Measurements from ENCODE around the gene ARSB.
A peak's percentile ranks its signal among the peaks of the same experiment; 100 is the strongest.

ARSB gene

DNA sequence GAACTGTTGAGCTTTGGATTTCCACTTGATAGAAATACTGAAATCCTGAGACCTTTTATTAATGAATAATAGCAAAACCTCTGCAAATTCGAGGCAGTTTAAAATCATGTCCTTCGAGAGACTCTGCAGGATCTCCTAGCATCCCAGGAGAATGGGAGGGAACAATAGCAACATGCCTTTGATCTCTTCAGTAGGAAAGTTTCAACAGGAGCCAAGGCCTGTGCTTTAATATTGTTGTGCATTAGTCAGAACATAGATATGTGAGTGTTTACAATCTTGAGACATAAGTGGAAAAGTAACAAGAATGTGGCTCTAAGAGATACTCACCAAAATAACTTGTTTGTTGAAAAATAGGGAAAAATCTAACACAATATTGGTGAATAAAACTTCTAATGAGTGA lies 253.2 kb downstream of the ARSB start:
- TF ChIP-seq, protein P1, sequence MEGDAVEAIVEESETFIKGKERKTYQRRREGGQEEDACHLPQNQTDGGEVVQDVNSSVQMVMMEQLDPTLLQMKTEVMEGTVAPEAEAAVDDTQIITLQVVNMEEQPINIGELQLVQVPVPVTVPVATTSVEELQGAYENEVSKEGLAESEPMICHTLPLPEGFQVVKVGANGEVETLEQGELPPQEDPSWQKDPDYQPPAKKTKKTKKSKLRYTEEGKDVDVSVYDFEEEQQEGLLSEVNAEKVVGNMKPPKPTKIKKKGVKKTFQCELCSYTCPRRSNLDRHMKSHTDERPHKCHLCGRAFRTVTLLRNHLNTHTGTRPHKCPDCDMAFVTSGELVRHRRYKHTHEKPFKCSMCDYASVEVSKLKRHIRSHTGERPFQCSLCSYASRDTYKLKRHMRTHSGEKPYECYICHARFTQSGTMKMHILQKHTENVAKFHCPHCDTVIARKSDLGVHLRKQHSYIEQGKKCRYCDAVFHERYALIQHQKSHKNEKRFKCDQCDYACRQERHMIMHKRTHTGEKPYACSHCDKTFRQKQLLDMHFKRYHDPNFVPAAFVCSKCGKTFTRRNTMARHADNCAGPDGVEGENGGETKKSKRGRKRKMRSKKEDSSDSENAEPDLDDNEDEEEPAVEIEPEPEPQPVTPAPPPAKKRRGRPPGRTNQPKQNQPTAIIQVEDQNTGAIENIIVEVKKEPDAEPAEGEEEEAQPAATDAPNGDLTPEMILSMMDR (IDR thresholded peaks at IDR 0.05; ENCODE audit: low read length), result no peak
- no peak for TF ChIP-seq EZH2 (IDR thresholded peaks at IDR 0.05; ENCODE audit: borderline replicate concordance, low read length)
- Histone ChIP-seq H3K9me2 (ENCODE audit: low read depth, low read length) (no peaks in the 10 kb centered on the region), H3K9ac (ENCODE audit: low read length) (0 out of 2 replicates have a peak overlapping the region, but pooled peaks have one; percentile 25), H3K27me3 (ENCODE audit: insufficient read depth, low read length) (no peaks in the 10 kb centered on the region), H3K36me3 (ENCODE audit: insufficient read depth, low read length) (no peaks in the 10 kb centered on the region), H3K79me2 (ENCODE audit: insufficient read depth, low read length) (no peaks in the 10 kb centered on the region), H4K20me1 (ENCODE audit: insufficient read depth, low read length) (no peaks in the 10 kb centered on the region), H3K4me3 (ENCODE audit: low read depth, low read length, poor library complexity, severe bottlenecking) (no peak overlapping the region), H3K9me3 (ENCODE audit: low read length) (no peaks in the 10 kb centered on the region), H3K27ac (ENCODE audit: low read depth, low read length, poor library complexity, severe bottlenecking) (peak overlapping the region; percentile 99), H2AFZ (ENCODE audit: low read length) (no peak overlapping the region), H3K4me2 (ENCODE audit: low read length) (no peak overlapping the region), H3K4me1 (ENCODE audit: insufficient read depth, low read length, severe bottlenecking) (peaks cover 89% of the 10 kb centered on the region), H3F3A (ENCODE audit: insufficient read depth, low read length) (peaks cover 21% of the 10 kb centered on the region)

DNA sequence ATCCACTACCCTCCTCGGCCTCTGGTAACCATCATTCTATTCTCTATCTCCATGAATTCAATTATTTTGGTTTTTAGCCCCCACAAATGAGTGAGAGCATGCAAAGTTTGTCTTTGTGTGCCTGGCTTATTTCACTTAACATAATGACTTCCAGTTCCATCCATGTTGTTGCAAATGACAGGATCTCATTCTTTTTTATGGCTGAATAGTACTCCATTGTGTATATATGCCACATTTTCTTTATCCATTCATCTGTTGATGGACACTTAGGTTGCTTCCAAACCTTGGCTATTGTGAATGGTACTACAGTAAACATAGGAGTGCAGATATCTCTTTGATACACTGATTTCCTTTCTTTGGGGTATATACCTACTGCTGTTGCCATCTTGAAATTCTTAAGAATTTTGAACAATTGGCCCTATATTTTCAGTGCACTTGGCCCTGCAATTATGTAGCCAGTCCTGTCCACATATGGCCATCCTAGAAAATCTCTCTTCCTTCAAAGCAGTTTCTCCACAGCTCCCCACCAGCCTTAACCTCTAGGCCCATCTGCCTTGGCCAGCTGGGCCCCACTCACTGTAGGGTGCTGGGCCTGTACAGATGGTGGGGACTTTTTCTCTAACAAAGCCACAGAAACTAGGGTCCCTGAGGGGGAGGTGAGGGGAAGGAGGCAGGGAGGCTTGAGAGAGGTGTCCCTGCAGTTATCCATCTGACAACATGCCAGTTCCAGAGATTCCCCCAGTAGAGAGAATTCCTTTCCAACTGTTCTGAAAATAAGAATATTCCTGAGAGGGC lies 254.6 kb downstream of the ARSB start:
- Histone ChIP-seq H3K27me3 (ENCODE audit: insufficient read depth, low read length) (no peaks in the 10 kb centered on the region), H4K20me1 (ENCODE audit: insufficient read depth, low read length) (no peaks in the 10 kb centered on the region), H3K4me3 (ENCODE audit: low read depth, low read length, poor library complexity, severe bottlenecking) (no peak overlapping the region), H3K79me2 (ENCODE audit: insufficient read depth, low read length) (no peaks in the 10 kb centered on the region), H3K9me2 (ENCODE audit: low read depth, low read length) (no peaks in the 10 kb centered on the region), H2AFZ (ENCODE audit: low read length) (no peak overlapping the region), H3K9ac (ENCODE audit: low read length) (no peak overlapping the region), H3K27ac (ENCODE audit: low read depth, low read length, poor library complexity, severe bottlenecking) (peak overlapping the region; percentile 99), H3K4me1 (ENCODE audit: insufficient read depth, low read length, severe bottlenecking) (peaks cover 83% of the 10 kb centered on the region), H3K4me2 (ENCODE audit: low read length) (no peak overlapping the region), H3K36me3 (ENCODE audit: insufficient read depth, low read length) (no peaks in the 10 kb centered on the region), H3F3A (ENCODE audit: insufficient read depth, low read length) (peaks cover 21% of the 10 kb centered on the region), H3K9me3 (ENCODE audit: low read length) (no peaks in the 10 kb centered on the region)
- TF ChIP-seq, protein P1 (IDR thresholded peaks at IDR 0.05; ENCODE audit: low read length), result no peak
- TF ChIP-seq EZH2 (IDR thresholded peaks at IDR 0.05; ENCODE audit: borderline replicate concordance, low read length), result no peak

DNA sequence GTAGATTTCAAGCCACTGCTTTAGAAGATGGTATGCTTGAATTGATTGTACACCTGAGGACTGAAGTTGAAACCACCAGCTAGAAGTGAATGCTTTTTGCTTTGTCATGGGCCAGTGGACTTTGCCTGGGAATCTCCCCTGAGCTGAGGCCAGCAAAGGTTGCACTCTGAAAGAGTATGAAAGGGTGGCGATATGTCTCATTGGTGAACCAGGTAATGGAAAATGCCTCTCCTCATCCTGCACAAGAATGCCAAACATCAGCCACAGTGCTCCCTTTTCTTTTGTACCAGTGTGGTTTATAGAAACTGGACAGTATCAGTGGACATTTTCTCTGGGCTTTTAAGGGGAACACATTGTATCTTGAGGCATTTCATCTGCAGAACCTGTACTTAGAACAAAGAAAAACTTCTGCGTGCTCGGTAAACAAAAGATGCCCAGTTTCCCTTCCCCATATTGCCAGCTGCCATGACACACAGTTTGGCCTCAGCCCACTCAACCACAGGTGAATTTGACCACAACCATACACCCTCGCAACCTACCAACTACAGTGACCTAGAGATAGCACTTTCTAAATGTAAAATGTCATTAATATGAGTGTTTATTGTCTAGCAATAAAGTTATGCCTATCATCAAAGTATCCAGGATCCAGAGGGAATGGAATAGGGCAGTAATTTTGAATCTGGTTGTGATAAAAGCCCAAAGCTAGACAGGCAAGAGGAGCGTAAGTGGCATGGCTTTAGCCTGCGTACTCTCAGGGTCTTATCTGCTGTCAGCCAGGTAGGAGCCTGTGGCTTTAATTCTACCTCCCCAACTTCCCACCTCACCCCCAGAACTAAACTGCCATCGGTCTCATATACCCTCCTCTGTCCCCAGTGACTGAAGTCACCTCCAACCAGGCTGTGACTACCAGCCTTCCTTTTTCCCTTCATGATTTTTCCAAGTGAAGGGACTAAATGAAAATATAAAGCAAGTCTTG lies 257.0 kb downstream of the ARSB start:
- TF ChIP-seq EZH2 (IDR thresholded peaks at IDR 0.05; ENCODE audit: borderline replicate concordance, low read length), result no peak
- TF ChIP-seq, protein P1 (IDR thresholded peaks at IDR 0.05; ENCODE audit: low read length), result no peak
- peak overlapping the region; percentile 99 for H3K27ac ChIP-seq (ENCODE audit: low read depth, low read length, poor library complexity, severe bottlenecking)
- no peaks in the 10 kb centered on the region for H3K79me2 ChIP-seq (ENCODE audit: insufficient read depth, low read length)
- H3K4me1 ChIP-seq (ENCODE audit: insufficient read depth, low read length, severe bottlenecking), result peaks cover 81% of the 10 kb centered on the region
- H3K9me3 ChIP-seq (ENCODE audit: low read length), result no peaks in the 10 kb centered on the region
- peaks cover 24% of the 10 kb centered on the region for H3F3A ChIP-seq (ENCODE audit: insufficient read depth, low read length)
- no peaks in the 10 kb centered on the region for H3K9me2 ChIP-seq (ENCODE audit: low read depth, low read length)
- no peaks in the 10 kb centered on the region for H3K27me3 ChIP-seq (ENCODE audit: insufficient read depth, low read length)
- no peaks in the 10 kb centered on the region for H4K20me1 ChIP-seq (ENCODE audit: insufficient read depth, low read length)
- H2AFZ ChIP-seq (ENCODE audit: low read length), result no peak overlapping the region
- H3K36me3 ChIP-seq (ENCODE audit: insufficient read depth, low read length), result no peaks in the 10 kb centered on the region
- peak overlapping the region; percentile 27 for H3K4me3 ChIP-seq (ENCODE audit: low read depth, low read length, poor library complexity, severe bottlenecking)
- peak overlapping the region; percentile 78 for H3K9ac ChIP-seq (ENCODE audit: low read length)
- peak overlapping the region; percentile 64 for H3K4me2 ChIP-seq (ENCODE audit: low read length)

Measured in OCI-LY1 (cell line).